Body of pancreas (tissue), 4 donors: ENCODE data around the gene IL16. TPM values are rescaled to one million over a fixed set of nuclear protein-coding genes. Genes with fewer than 3 reads are reported as not detected.

Experiments used
- ATAC-seq: fragments of 150-250 bp; one replicate; pipeline ENCODE4 v1.9.1; 2016
- DNase-seq, 4 donors: peaks; one replicate each; pipeline ENCODE4 v3.0.0-alpha.2; 2019
- H3K27ac ChIP-seq, 4 donors: fragments of 200-600 bp; sonication (generic); 1 replicate in 3 of 4; 2 replicates in 1 of 4; pipeline versions ENCODE4 v1.5.1 to v1.6.1; 2016 to 2019; ENCODE audit warnings: mild to moderate bottlenecking in 1 of 4, mixed read lengths in 1 of 4, moderate library complexity in 1 of 4
- H3K27me3 ChIP-seq, 2 donors: fragments of 200-600 bp; sonication (generic); one replicate each; pipeline ENCODE4 v1.6.0; 2016; ENCODE audit warnings: mild to moderate bottlenecking in 1 of 2
- H3K36me3 ChIP-seq, 2 donors: fragments of 200-600 bp; sonication (generic); replicated peaks in 1 of 2; 2 replicates each; pipeline ENCODE4 v1.5.1; 2016; ENCODE audit warnings: low read depth in 2 of 2; ENCODE audit not compliant: insufficient read depth in 1 of 2
- H3K4me1 ChIP-seq: fragments of 200-600 bp; sonication (generic); one replicate; pipeline ENCODE4 v1.6.0; 2016
- H3K4me3 ChIP-seq, 2 donors: fragments of 200-600 bp; sonication (generic); 1 replicate in 1 of 2; 2 replicates in 1 of 2; pipeline ENCODE4 v1.5.1; 2016 to 2019
- H3K9me3 ChIP-seq, 3 donors: fragments of 200-600 bp; sonication (generic); 1 replicate in 2 of 3; 2 replicates in 1 of 3; pipeline ENCODE4 v1.5.1; 2016
- POLR2A ChIP-seq, 3 donors: fragments of 450-650 bp; IDR thresholded peaks; one replicate each; pipeline ENCODE4 v1.6.1; 2016; ENCODE audit warnings: antibody characterized with exemption in 3 of 3, mild to moderate bottlenecking in 2 of 3
- WGBS, 2 donors: methylation state at CpG; one replicate each; pipeline ENCODE4 v1.1.5; 2017; 5-methylcytosine and 5-hydroxymethylcytosine counted together
- intact Hi-C: fragments of 100-400 bp; cut with DNase I; formaldehyde crosslinking; loops from one replicate; pipeline ENCODE4 v1.15.1; 2023
- total RNA-seq, 2 donors: library from RNA; depleted of rRNA; stranded (reverse); fragments of >200 nt; gene quantifications; one replicate each; pipeline ENCODE4 v1.1.0, GENCODE V29; 2016
- TF ChIP-seq, protein P1 (sequence below), 7 experiments: fragments of 450-650 bp in 4 of 7; fragments of 200-600 bp in 3 of 7; sonication (generic) in 3 of 7; IDR thresholded peaks; one replicate each; pipeline ENCODE4 v1.5.1; 2016 to 2019; ENCODE audit warnings: antibody characterized with exemption in 7 of 7

Gene IL16
- total RNA-seq, 2 donors from 2014 or later = 2.9 to 4.9 TPM

DNA sequence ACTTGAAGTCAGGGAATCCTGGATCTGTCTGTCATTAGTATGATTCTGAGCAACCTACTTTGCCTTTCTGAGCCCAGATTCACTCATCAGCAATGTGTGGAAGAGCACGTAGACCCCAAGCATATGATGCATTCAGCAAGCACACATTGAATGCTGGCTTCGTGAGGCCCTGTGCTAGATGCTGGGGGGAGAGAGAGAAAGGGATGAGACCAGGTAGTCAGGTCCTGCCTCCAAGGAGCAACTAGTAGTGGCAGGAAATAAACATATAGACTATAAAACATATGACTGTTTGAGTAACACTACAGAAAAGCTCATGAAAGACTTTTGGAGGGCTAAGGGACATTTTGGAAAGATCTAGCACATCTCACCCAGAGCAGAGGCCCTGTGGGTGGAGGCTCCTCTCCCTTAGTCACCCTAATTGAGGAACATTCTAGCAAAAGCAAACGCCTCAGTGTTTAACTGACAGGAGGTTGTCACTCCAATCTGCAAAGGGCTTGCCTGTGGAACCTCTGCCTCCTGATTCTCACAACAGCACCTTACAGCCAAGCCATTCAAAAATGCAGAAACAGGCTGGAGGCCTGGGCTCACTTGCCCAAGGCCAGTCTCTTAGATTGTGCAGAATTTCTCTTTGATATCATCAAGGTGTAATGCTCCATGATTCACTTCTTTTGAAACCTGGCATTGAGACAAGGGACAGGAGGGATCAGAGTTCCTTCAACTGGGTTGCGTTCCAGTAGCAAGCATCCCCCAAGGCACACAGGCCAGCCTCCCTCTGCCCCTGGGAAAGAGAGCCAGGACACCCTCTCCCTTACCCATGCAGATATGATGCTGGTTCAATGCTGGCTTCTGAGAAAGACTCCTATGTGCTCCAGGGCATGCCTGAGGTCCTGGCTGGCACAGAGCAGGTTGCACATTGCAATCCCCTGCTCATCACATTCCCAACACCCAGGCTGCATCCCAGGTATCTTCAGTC, 101.2 kb downstream of the IL16 start:
- WGBS, 2 donors = 82 to 84% methylated on average over 4 of the region's 4 CpGs

GRCh38 chr15:81298611-81299010, 101.9 kb downstream of the IL16 start:
- H3K27ac ChIP-seq = no peak overlapping the region
- no peaks in the 10 kb centered on the region for H3K9me3 ChIP-seq
- DNase-seq (no peak), ATAC-seq (no peak)
- H3K4me3 ChIP-seq = no peak overlapping the region
- WGBS, 2 donors = 59 to 62% methylated on average over 6 of the region's 6 CpGs
- H3K4me1 ChIP-seq = no peaks in the 10 kb centered on the region
- H3K36me3 ChIP-seq = no peaks in the 10 kb centered on the region
- H3K27me3 ChIP-seq = no peaks in the 10 kb centered on the region
- no peak for TF ChIP-seq POLR2A (IDR thresholded peaks at IDR 0.05)
- TF ChIP-seq, protein P1, sequence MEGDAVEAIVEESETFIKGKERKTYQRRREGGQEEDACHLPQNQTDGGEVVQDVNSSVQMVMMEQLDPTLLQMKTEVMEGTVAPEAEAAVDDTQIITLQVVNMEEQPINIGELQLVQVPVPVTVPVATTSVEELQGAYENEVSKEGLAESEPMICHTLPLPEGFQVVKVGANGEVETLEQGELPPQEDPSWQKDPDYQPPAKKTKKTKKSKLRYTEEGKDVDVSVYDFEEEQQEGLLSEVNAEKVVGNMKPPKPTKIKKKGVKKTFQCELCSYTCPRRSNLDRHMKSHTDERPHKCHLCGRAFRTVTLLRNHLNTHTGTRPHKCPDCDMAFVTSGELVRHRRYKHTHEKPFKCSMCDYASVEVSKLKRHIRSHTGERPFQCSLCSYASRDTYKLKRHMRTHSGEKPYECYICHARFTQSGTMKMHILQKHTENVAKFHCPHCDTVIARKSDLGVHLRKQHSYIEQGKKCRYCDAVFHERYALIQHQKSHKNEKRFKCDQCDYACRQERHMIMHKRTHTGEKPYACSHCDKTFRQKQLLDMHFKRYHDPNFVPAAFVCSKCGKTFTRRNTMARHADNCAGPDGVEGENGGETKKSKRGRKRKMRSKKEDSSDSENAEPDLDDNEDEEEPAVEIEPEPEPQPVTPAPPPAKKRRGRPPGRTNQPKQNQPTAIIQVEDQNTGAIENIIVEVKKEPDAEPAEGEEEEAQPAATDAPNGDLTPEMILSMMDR (IDR thresholded peaks at IDR 0.05) = no peak
- intact Hi-C loops = no loop called here

More for the DNA sequence above, 101.2 kb downstream of the IL16 start:
- Histone ChIP-seq H3K9me3 (no peaks in the 10 kb centered on the region), H3K4me1 (no peaks in the 10 kb centered on the region), H3K27me3 (no peaks in the 10 kb centered on the region), H3K36me3 (no peaks in the 10 kb centered on the region), H3K27ac (peak overlapping the region in 2 of 4 donors; percentile 59 to 69), H3K4me3 (no peak overlapping the region)
- intact Hi-C loops = no loop called here
- TF ChIP-seq, protein P1 (IDR thresholded peaks at IDR 0.05) = no peak
- no peak for TF ChIP-seq POLR2A (IDR thresholded peaks at IDR 0.05)
- DNase-seq (no peak), ATAC-seq (no peak)

DNA sequence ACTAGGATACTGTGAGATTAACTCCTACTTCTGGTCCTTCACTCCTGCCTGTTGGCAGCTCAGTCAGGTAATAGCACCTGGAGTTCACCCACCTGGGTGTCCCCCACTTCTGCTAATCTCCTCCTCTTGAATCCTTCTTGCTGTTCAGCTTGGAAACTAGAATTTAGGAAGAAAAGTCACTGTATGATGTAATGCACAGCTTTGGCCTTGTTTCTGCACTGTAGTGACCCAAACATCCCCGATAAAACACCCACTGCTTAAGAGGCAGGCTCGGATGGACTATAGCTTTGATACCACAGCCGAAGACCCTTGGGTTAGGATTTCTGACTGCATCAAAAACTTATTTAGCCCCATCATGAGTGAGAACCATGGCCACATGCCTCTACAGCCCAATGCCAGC, 102.5 kb downstream of the IL16 start:
- TF ChIP-seq, protein P1 (IDR thresholded peaks at IDR 0.05) = no peak
- TF ChIP-seq POLR2A (IDR thresholded peaks at IDR 0.05) = no peak
- ATAC-seq = no peak
- H3K27ac ChIP-seq = no peak overlapping the region
- H3K27me3 ChIP-seq = no peaks in the 10 kb centered on the region
- H3K9me3 ChIP-seq = no peaks in the 10 kb centered on the region
- WGBS, 2 donors = 72 to 92% methylated on average over 3 of the region's 3 CpGs
- no peak overlapping the region for H3K4me3 ChIP-seq
- intact Hi-C loops = no loop called here
- no peak for DNase-seq
- H3K36me3 ChIP-seq = no peaks in the 10 kb centered on the region
- no peaks in the 10 kb centered on the region for H3K4me1 ChIP-seq

DNA sequence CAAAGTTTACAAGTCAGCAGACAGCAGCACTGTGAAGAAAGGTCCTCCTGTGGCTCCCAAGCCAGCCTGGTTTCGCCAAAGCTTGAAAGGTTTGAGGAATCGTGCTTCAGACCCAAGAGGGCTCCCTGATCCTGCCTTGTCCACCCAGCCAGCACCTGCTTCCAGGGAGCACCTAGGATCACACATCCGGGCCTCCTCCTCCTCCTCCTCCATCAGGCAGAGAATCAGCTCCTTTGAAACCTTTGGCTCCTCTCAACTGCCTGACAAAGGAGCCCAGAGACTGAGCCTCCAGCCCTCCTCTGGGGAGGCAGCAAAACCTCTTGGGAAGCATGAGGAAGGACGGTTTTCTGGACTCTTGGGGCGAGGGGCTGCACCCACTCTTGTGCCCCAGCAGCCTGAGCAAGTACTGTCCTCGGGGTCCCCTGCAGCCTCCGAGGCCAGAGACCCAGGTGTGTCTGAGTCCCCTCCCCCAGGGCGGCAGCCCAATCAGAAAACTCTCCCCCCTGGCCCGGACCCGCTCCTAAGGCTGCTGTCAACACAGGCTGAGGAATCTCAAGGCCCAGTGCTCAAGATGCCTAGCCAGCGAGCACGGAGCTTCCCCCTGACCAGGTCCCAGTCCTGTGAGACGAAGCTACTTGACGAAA, 103.1 kb downstream of the IL16 start:
- H3K4me3 ChIP-seq = no peak overlapping the region
- no peaks in the 10 kb centered on the region for H3K27me3 ChIP-seq
- DNase-seq (no peak), ATAC-seq (no peak)
- no peaks in the 10 kb centered on the region for H3K4me1 ChIP-seq
- no peaks in the 10 kb centered on the region for H3K36me3 ChIP-seq
- WGBS, 2 donors = 52 to 85% methylated on average over 7 to 14 of the region's 14 CpGs
- intact Hi-C loops = no loop called here
- H3K27ac ChIP-seq = no peak overlapping the region
- no peaks in the 10 kb centered on the region for H3K9me3 ChIP-seq
- no peak for TF ChIP-seq POLR2A (IDR thresholded peaks at IDR 0.05)
- TF ChIP-seq, protein P1 (IDR thresholded peaks at IDR 0.05) = no peak
